ENCODE results near the gene MYOM1.
A peak's percentile ranks its signal among the peaks of the same experiment; 100 is the strongest.

MYOM1 gene

DNA sequence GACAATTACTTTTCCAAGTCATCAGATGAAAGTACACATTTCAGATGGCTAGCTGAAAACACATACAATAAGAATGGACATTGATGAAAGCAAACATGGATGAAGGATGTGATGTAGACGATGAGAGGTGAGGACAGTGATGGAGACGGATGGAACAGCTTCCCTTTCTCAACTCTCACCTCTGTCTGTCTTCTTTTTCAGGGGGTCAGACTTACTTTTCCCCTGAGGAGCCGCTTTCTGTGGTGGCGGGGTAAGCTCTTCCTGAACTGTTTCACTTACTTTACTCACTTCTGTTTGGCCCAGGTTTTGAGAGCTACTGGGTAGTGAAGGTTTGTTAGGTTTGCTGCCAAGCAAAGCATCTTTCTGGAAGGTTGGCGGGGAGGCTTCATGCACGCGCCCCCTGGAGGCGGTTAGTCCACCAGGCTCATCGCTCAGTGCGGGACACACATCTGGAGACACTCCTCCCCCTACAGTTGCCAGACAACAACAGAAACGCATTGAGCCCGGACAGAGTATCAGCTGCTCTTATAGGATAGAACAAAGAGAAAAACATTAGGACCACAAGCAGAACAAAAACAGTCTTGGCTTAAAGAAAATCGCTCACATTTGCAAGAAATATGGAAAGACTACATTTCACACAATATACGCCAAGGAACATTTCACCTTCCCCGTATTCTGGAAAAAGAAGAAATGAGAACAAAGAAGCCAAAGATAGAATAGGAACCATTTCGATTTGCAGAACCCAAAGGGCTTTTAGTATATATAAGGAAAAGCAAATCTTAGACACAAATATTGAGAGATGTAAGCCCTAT is 90.5 kb downstream of the MYOM1 start:
- Histone ChIP-seq H3K9ac (ENCODE audit: low read length) (no peak overlapping the region), H3K9me3 (ENCODE audit: insufficient read depth, low read depth, low read length) (peaks cover 2% of the 10 kb centered on the region), H2BK120ac (ENCODE audit: insufficient read depth, low read length, poor library complexity) (no peak overlapping the region), H3K4me3 (ENCODE audit: low read depth, low read length) (no peak overlapping the region), H3K4me1 (ENCODE audit: control insufficient read depth in 1 of 2, insufficient read depth in 2 of 2, low read length in 2 of 2) (no peaks in the 10 kb centered on the region), H3K27ac (ENCODE audit: low read depth, low read length) (no peak overlapping the region), H2AFZ (ENCODE audit: insufficient read depth, low read length, poor library complexity) (no peak overlapping the region), H4K12ac (ENCODE audit: low read depth, low read length) (no peak overlapping the region), H2BK12ac (ENCODE audit: low read length) (no peak overlapping the region), H3K23ac (ENCODE audit: low read length) (no peak overlapping the region), H3K36me3 (ENCODE audit: control insufficient read depth in 1 of 2, insufficient read depth in 2 of 2, low read length in 2 of 2) (no peaks in the 10 kb centered on the region), H3K79me1 (ENCODE audit: low read length) (no peaks in the 10 kb centered on the region), H2AK5ac (ENCODE audit: low read length) (no peak overlapping the region), H3K14ac (ENCODE audit: low read length) (no peak overlapping the region), H3K79me2 (ENCODE audit: control insufficient read depth, insufficient read depth, low read length, poor library complexity) (no peaks in the 10 kb centered on the region), H3K18ac (ENCODE audit: low read length) (no peak overlapping the region), H4K91ac (ENCODE audit: low read depth, low read length) (no peak overlapping the region), H4K8ac (ENCODE audit: low read depth, low read length) (no peak overlapping the region), H3K4ac (ENCODE audit: low read depth, low read length) (no peak overlapping the region), H2BK5ac (ENCODE audit: low read depth, low read length, poor library complexity) (no peak overlapping the region), H3K27me3 (ENCODE audit: insufficient read depth, low read length) (no peaks in the 10 kb centered on the region), H3K4me2 (ENCODE audit: low read length) (no peak overlapping the region)
- peak; percentile 83 to 89 for DNase-seq
- WGBS (ENCODE audit: extremely low coverage, insufficient coverage, insufficient read length), result no CpG with 5 or more reads among the region's 16 CpGs

DNA sequence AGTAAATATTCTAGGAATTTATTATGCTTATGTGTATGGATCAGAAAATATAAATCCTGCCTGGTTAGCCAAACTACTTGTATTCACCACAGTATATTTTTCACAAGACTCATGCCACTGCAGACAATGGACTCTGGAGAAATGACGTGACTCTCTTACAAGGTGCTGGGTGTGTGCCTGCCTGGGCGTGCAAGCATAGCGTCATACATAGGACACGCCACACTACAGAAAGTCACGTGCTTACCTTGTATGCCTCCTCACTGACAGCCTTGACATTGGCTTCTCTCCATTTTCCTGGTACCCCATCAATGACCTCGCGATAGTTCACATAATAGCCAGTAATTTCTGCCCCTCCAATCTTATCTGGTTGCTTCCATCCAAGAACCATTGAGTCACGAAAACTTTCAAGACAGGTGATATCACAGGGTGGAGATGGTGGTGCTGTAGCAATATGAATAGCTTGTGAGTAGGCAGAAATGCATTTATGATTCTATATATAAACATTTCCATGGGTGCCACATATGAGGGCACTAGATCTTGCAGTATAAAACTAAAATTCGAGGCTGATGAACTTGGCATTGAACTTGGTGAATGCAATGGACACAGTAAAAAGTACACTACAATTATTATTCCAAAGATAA is 93.2 kb downstream of the MYOM1 start:
- no peak for DNase-seq
- Histone ChIP-seq H3K9me3 (ENCODE audit: insufficient read depth, low read depth, low read length) (peaks cover 2% of the 10 kb centered on the region), H3K4ac (ENCODE audit: low read depth, low read length) (no peak overlapping the region), H3K18ac (ENCODE audit: low read length) (no peak overlapping the region), H3K4me2 (ENCODE audit: low read length) (no peak overlapping the region), H3K79me1 (ENCODE audit: low read length) (no peaks in the 10 kb centered on the region), H3K27ac (ENCODE audit: low read depth, low read length) (no peak overlapping the region), H4K12ac (ENCODE audit: low read depth, low read length) (no peak overlapping the region), H3K9ac (ENCODE audit: low read length) (no peak overlapping the region), H2BK5ac (ENCODE audit: low read depth, low read length, poor library complexity) (no peak overlapping the region), H3K36me3 (ENCODE audit: control insufficient read depth in 1 of 2, insufficient read depth in 2 of 2, low read length in 2 of 2) (no peaks in the 10 kb centered on the region), H3K4me1 (ENCODE audit: control insufficient read depth in 1 of 2, insufficient read depth in 2 of 2, low read length in 2 of 2) (no peaks in the 10 kb centered on the region), H2AFZ (ENCODE audit: insufficient read depth, low read length, poor library complexity) (no peak overlapping the region), H3K79me2 (ENCODE audit: control insufficient read depth, insufficient read depth, low read length, poor library complexity) (no peaks in the 10 kb centered on the region), H3K14ac (ENCODE audit: low read length) (no peak overlapping the region), H2BK120ac (ENCODE audit: insufficient read depth, low read length, poor library complexity) (no peak overlapping the region), H3K27me3 (ENCODE audit: insufficient read depth, low read length) (no peaks in the 10 kb centered on the region), H4K8ac (ENCODE audit: low read depth, low read length) (no peak overlapping the region), H2BK12ac (ENCODE audit: low read length) (no peak overlapping the region), H3K23ac (ENCODE audit: low read length) (no peak overlapping the region), H2AK5ac (ENCODE audit: low read length) (no peak overlapping the region), H4K91ac (ENCODE audit: low read depth, low read length) (no peak overlapping the region), H3K4me3 (ENCODE audit: low read depth, low read length) (no peak overlapping the region)
- no CpG with 5 or more reads among the region's 9 CpGs for WGBS (ENCODE audit: extremely low coverage, insufficient coverage, insufficient read length)

DNA sequence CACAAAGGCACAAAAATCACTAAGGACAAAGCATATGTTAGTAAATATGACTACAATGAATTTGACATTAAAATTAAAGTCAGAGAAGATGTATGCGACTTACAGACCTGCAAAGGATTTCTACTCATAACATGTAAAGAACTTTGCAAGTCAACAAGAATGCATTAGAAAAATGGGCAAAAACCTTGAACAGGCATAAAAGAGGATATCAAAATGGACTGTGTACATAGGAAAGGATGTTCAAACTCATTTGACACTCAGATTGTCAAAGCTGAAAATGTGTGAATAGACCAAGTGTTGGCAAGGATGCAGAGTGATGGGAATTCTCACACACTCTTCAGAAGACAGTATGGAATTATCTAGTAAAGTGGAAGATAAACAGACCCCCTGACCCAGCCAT is 94.9 kb downstream of the MYOM1 start:
- WGBS (ENCODE audit: extremely low coverage, insufficient coverage, insufficient read length), result no CpG with 5 or more reads among the region's 1 CpG
- Histone ChIP-seq H2BK12ac (ENCODE audit: low read length) (no peak overlapping the region), H4K8ac (ENCODE audit: low read depth, low read length) (no peak overlapping the region), H4K12ac (ENCODE audit: low read depth, low read length) (no peak overlapping the region), H3K4me2 (ENCODE audit: low read length) (no peak overlapping the region), H2BK5ac (ENCODE audit: low read depth, low read length, poor library complexity) (no peak overlapping the region), H2AK5ac (ENCODE audit: low read length) (no peak overlapping the region), H3K9me3 (ENCODE audit: insufficient read depth, low read depth, low read length) (peaks cover 2% of the 10 kb centered on the region), H3K14ac (ENCODE audit: low read length) (no peak overlapping the region), H3K79me2 (ENCODE audit: control insufficient read depth, insufficient read depth, low read length, poor library complexity) (no peaks in the 10 kb centered on the region), H3K23ac (ENCODE audit: low read length) (no peak overlapping the region), H3K27me3 (ENCODE audit: insufficient read depth, low read length) (no peaks in the 10 kb centered on the region), H3K27ac (ENCODE audit: low read depth, low read length) (no peak overlapping the region), H2BK120ac (ENCODE audit: insufficient read depth, low read length, poor library complexity) (no peak overlapping the region), H3K18ac (ENCODE audit: low read length) (no peak overlapping the region), H2AFZ (ENCODE audit: insufficient read depth, low read length, poor library complexity) (no peak overlapping the region), H3K79me1 (ENCODE audit: low read length) (no peaks in the 10 kb centered on the region), H3K4me3 (ENCODE audit: low read depth, low read length) (no peak overlapping the region), H4K91ac (ENCODE audit: low read depth, low read length) (no peak overlapping the region), H3K4ac (ENCODE audit: low read depth, low read length) (no peak overlapping the region), H3K36me3 (ENCODE audit: control insufficient read depth in 1 of 2, insufficient read depth in 2 of 2, low read length in 2 of 2) (no peaks in the 10 kb centered on the region), H3K4me1 (ENCODE audit: control insufficient read depth in 1 of 2, insufficient read depth in 2 of 2, low read length in 2 of 2) (no peaks in the 10 kb centered on the region), H3K9ac (ENCODE audit: low read length) (no peak overlapping the region)
- no peak for DNase-seq

DNA sequence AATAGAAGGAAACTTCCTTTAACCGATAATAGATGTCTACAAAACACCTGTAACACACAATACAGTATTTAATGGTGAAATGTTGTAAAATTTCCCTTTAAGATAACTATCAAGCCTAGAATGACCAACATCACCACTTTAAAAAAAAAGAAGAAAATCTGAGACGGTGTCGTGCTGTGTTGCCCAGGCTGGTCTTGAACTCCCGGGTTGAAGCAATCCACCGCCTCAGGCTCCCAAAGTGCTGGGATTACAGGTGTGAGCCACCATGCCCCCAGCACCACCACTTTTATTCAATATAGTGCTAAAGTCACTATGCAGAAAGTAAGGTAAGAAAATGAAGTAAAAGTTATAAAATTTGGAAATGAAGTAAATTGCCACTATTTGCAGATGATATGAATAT is 96.9 kb downstream of the MYOM1 start:
- Histone ChIP-seq H2AK5ac (ENCODE audit: low read length) (no peak overlapping the region), H3K79me1 (ENCODE audit: low read length) (no peaks in the 10 kb centered on the region), H3K4ac (ENCODE audit: low read depth, low read length) (no peak overlapping the region), H3K36me3 (ENCODE audit: control insufficient read depth in 1 of 2, insufficient read depth in 2 of 2, low read length in 2 of 2) (no peaks in the 10 kb centered on the region), H2BK120ac (ENCODE audit: insufficient read depth, low read length, poor library complexity) (no peak overlapping the region), H3K18ac (ENCODE audit: low read length) (no peak overlapping the region), H3K14ac (ENCODE audit: low read length) (no peak overlapping the region), H3K4me3 (ENCODE audit: low read depth, low read length) (no peak overlapping the region), H3K27me3 (ENCODE audit: insufficient read depth, low read length) (no peaks in the 10 kb centered on the region), H3K9me3 (ENCODE audit: insufficient read depth, low read depth, low read length) (peaks cover 2% of the 10 kb centered on the region), H2AFZ (ENCODE audit: insufficient read depth, low read length, poor library complexity) (no peak overlapping the region), H3K23ac (ENCODE audit: low read length) (no peak overlapping the region), H3K9ac (ENCODE audit: low read length) (no peak overlapping the region), H3K4me2 (ENCODE audit: low read length) (no peak overlapping the region), H3K79me2 (ENCODE audit: control insufficient read depth, insufficient read depth, low read length, poor library complexity) (no peaks in the 10 kb centered on the region), H2BK5ac (ENCODE audit: low read depth, low read length, poor library complexity) (no peak overlapping the region), H2BK12ac (ENCODE audit: low read length) (no peak overlapping the region), H3K4me1 (ENCODE audit: control insufficient read depth in 1 of 2, insufficient read depth in 2 of 2, low read length in 2 of 2) (peaks cover 0 to 4% of the 10 kb centered on the region in 2 experiments), H4K12ac (ENCODE audit: low read depth, low read length) (no peak overlapping the region), H4K8ac (ENCODE audit: low read depth, low read length) (no peak overlapping the region), H4K91ac (ENCODE audit: low read depth, low read length) (no peak overlapping the region), H3K27ac (ENCODE audit: low read depth, low read length) (no peak overlapping the region)
- WGBS (ENCODE audit: extremely low coverage, insufficient coverage, insufficient read length), result no CpG with 5 or more reads among the region's 5 CpGs
- DNase-seq, result peak; percentile 63 to 73
